Panc1 (cell line): Measurements from ENCODE around the gene ZNF879. TPM values are rescaled to one million over a fixed set of nuclear protein-coding genes. Genes with fewer than 3 reads are reported as not detected.

Experiments used
- total RNA-seq: library from RNA; stranded (reverse); gene quantifications from one replicate; pipeline ENCODE4 v1.2.1, GENCODE V29; 2021; ENCODE audit not compliant: unreplicated experiment

ZNF879 gene
- total RNA-seq, 1 experiment from 2014 or later: 5.9 TPM

Other genes starting within 250 kb of the ZNF879 start
- 33.0 TPM for gene ZNF354B, start 163.9 kb upstream of the ZNF879 start, total RNA-seq
- gene ZFP2, start 127.9 kb upstream of the ZNF879 start, total RNA-seq: 1.2 TPM
- gene ZNF454, start 82.6 kb upstream of the ZNF879 start, total RNA-seq: 0.10 TPM
- not detected for gene GRM6, start 28.5 kb upstream of the ZNF879 start, total RNA-seq
- gene ZNF354C, start 36.6 kb downstream of the ZNF879 start, total RNA-seq: 4.3 TPM